ENCODE results near the gene MRGPRX3. TPM values are rescaled to one million over a fixed set of nuclear protein-coding genes. Genes with fewer than 3 reads are reported as not detected.
A peak's percentile ranks its signal among the peaks of the same experiment; 100 is the strongest.

MRGPRX3 gene
- polyA plus RNA-seq, 1 donor from 2014 or later, result not detected

- Histone ChIP-seq H3K27ac (ENCODE audit: low read length) (no peak overlapping the region), H2AFZ (ENCODE audit: low read depth, low read length) (no peak overlapping the region), H3K9me3 (ENCODE audit: low read length) (no peaks in the 10 kb centered on the region), H3K36me3 (ENCODE audit: insufficient read depth, low read length) (no peaks in the 10 kb centered on the region), H3K27me3 (ENCODE audit: insufficient read depth, low read depth, low read length) (no peaks in the 10 kb centered on the region), H4K20me1 (ENCODE audit: insufficient read depth) (no peaks in the 10 kb centered on the region), H3K4me3 (ENCODE audit: low read length) (no peak overlapping the region), H3K79me2 (replicated peaks; ENCODE audit: insufficient read depth, low read length) (no peaks in the 10 kb centered on the region), H3K4me2 (ENCODE audit: low read length) (no peak overlapping the region), H3K9me2 (ENCODE audit: insufficient read depth, low read length) (no peaks in the 10 kb centered on the region), H3F3A (ENCODE audit: insufficient read depth, low read length, poor library complexity, severe bottlenecking) (no peaks in the 10 kb centered on the region), H3K9ac (ENCODE audit: low read length) (no peak overlapping the region)
- TF ChIP-seq SMC3 (conservative IDR thresholded peaks at IDR 0.05; ENCODE audit: poor library complexity) (no peak), REST (IDR thresholded peaks at IDR 0.05; ENCODE audit: borderline replicate concordance) (no peak), POLR2AphosphoS5 (IDR thresholded peaks at IDR 0.05) (no peak), EZH2 (IDR thresholded peaks at IDR 0.05; ENCODE audit: borderline replicate concordance, insufficient read depth, low read length, poor library complexity, severe bottlenecking) (no peak), MXI1 (conservative IDR thresholded peaks at IDR 0.05; ENCODE audit: poor library complexity, severe bottlenecking) (no peak), TAF1 (IDR thresholded peaks at IDR 0.05; ENCODE audit: low read depth) (no peak)
- TF ChIP-seq, protein P1, sequence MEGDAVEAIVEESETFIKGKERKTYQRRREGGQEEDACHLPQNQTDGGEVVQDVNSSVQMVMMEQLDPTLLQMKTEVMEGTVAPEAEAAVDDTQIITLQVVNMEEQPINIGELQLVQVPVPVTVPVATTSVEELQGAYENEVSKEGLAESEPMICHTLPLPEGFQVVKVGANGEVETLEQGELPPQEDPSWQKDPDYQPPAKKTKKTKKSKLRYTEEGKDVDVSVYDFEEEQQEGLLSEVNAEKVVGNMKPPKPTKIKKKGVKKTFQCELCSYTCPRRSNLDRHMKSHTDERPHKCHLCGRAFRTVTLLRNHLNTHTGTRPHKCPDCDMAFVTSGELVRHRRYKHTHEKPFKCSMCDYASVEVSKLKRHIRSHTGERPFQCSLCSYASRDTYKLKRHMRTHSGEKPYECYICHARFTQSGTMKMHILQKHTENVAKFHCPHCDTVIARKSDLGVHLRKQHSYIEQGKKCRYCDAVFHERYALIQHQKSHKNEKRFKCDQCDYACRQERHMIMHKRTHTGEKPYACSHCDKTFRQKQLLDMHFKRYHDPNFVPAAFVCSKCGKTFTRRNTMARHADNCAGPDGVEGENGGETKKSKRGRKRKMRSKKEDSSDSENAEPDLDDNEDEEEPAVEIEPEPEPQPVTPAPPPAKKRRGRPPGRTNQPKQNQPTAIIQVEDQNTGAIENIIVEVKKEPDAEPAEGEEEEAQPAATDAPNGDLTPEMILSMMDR (IDR thresholded peaks at IDR 0.05; ENCODE audit: poor library complexity, severe bottlenecking), result no peak
Observed at GRCh38 chr11:18144243-18144642, 11.9 kb downstream of the MRGPRX3 start.

DNA sequence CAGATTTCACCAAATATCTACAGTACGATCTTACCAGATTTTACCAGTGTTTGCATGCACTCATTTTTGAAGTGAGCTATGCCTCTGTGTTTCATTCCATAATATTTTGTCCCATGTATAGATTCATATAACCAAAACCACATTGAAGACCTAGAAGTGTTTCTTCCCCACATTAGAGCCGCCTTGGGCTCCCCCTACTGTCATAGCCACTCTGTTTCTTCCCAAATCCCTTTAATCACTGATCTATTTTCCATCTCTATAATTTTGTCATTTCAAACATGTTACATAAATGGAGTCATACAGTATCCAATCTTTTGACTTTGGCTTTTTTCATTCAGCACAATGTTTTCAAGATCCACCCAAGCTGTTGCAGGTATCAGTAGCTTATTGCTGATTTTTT lies 12.7 kb downstream of the MRGPRX3 start:
- TF ChIP-seq EP300 (conservative IDR thresholded peaks at IDR 0.05; ENCODE audit: poor library complexity, severe bottlenecking) (no peak), REST (IDR thresholded peaks at IDR 0.05; ENCODE audit: borderline replicate concordance) (no peak), EZH2 (IDR thresholded peaks at IDR 0.05; ENCODE audit: borderline replicate concordance, insufficient read depth, low read length, poor library complexity, severe bottlenecking) (no peak), POLR2AphosphoS5 (IDR thresholded peaks at IDR 0.05) (no peak)
- TF ChIP-seq, protein P1 (IDR thresholded peaks at IDR 0.05; ENCODE audit: poor library complexity, severe bottlenecking), result peak; percentile 22
- no peak overlapping the region for H3K9ac ChIP-seq (ENCODE audit: low read length)
- no peaks in the 10 kb centered on the region for H4K20me1 ChIP-seq (ENCODE audit: insufficient read depth)
- no peaks in the 10 kb centered on the region for H3F3A ChIP-seq (ENCODE audit: insufficient read depth, low read length, poor library complexity, severe bottlenecking)
- no peak overlapping the region for H2AFZ ChIP-seq (ENCODE audit: low read depth, low read length)
- H3K36me3 ChIP-seq (ENCODE audit: insufficient read depth, low read length), result no peaks in the 10 kb centered on the region
- H3K27ac ChIP-seq (ENCODE audit: low read length), result no peak overlapping the region
- no peaks in the 10 kb centered on the region for H3K79me2 ChIP-seq (replicated peaks; ENCODE audit: insufficient read depth, low read length)
- H3K9me2 ChIP-seq (ENCODE audit: insufficient read depth, low read length), result no peaks in the 10 kb centered on the region
- H3K9me3 ChIP-seq (ENCODE audit: low read length), result no peaks in the 10 kb centered on the region
- no peaks in the 10 kb centered on the region for H3K27me3 ChIP-seq (ENCODE audit: insufficient read depth, low read depth, low read length)
- H3K4me3 ChIP-seq (ENCODE audit: low read length), result no peak overlapping the region
- no peak overlapping the region for H3K4me2 ChIP-seq (ENCODE audit: low read length)

Data from neural cell (in vitro differentiated cells).